Omental fat pad (tissue), 4 donors: ENCODE data around the gene ERF. TPM values are rescaled to one million over a fixed set of nuclear protein-coding genes. Genes with fewer than 3 reads are reported as not detected.

Experiments used
- ATAC-seq: fragments of 150-250 bp; one replicate; pipeline ENCODE4 v1.9.1; 2016; ENCODE audit warnings: mild to moderate bottlenecking, moderate library complexity; ENCODE audit not compliant: low FRiP score
- DNase-seq: peaks from one replicate; pipeline ENCODE4 v3.0.0-alpha.2; 2019; ENCODE audit warnings: low spot score
- total RNA-seq, 4 donors: library from RNA; depleted of rRNA; stranded (reverse); fragments of >200 nt; gene quantifications; one replicate each; pipeline ENCODE4 v1.1.0, GENCODE V29; 2016
- TF ChIP-seq, protein P1 (sequence below), 3 donors: fragments of 450-650 bp; IDR thresholded peaks; one replicate each; pipeline ENCODE4 v1.5.1; 2016 to 2017; ENCODE audit warnings: antibody characterized with exemption in 3 of 3, mild to moderate bottlenecking in 3 of 3, moderate library complexity in 2 of 3

ERF gene
- total RNA-seq, 4 donors from 2014 or later: 21.2 to 52.8 (median 34.8) TPM

DNA sequence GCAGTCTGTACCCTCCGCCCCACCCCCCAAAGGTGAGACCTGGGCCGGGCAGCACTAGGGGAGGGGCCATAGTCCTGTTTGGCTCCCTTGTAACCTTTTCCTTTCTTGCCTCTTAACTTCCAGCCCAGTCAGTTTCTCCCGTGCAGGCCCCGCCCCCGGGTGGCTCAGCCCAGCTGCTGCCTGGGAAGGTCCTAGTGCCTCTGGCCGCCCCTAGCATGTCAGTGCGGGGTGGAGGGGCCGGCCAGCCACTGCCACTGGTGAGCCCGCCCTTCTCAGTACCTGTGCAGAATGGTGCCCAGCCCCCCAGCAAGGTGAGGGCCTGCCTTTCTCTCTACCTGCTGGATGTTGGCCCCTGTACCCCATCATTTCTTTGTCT lies 36.5 kb upstream of the ERF start:
- ATAC-seq (no peak), DNase-seq (no peak)
- TF ChIP-seq, protein P1, sequence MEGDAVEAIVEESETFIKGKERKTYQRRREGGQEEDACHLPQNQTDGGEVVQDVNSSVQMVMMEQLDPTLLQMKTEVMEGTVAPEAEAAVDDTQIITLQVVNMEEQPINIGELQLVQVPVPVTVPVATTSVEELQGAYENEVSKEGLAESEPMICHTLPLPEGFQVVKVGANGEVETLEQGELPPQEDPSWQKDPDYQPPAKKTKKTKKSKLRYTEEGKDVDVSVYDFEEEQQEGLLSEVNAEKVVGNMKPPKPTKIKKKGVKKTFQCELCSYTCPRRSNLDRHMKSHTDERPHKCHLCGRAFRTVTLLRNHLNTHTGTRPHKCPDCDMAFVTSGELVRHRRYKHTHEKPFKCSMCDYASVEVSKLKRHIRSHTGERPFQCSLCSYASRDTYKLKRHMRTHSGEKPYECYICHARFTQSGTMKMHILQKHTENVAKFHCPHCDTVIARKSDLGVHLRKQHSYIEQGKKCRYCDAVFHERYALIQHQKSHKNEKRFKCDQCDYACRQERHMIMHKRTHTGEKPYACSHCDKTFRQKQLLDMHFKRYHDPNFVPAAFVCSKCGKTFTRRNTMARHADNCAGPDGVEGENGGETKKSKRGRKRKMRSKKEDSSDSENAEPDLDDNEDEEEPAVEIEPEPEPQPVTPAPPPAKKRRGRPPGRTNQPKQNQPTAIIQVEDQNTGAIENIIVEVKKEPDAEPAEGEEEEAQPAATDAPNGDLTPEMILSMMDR (IDR thresholded peaks at IDR 0.05): no peak

DNA sequence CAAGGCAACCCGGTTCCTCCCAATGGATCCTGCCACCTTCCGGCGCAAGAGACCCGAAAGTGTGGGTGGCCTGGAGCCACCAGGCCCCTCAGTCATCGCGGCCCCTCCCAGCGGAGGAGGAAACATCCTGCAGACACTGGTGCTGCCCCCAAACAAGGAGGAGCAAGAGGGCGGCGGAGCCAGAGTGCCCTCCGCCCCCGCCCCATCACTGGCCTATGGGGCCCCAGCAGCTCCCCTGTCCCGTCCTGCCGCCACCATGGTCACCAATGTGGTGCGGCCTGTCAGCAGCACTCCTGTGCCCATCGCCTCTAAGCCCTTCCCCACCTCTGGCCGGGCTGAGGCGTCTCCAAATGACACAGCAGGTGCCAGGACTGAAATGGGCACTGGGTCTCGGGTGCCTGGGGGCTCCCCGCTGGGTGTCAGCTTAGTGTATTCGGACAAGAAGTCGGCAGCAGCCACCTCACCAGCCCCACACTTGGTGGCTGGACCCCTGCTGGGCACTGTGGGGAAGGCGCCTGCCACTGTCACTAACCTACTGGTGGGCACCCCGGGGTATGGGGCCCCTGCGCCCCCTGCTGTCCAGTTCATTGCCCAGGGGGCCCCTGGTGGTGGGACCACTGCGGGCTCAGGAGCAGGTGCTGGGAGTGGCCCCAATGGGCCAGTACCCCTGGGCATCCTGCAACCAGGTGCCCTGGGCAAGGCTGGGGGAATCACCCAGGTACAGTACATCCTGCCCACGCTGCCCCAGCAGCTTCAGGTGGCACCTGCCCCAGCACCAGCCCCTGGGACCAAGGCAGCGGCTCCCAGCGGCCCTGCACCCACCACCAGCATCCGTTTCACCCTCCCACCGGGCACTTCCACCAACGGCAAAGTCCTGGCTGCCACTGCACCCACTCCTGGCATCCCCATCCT lies 35.9 kb upstream of the ERF start:
- TF ChIP-seq, protein P1 (IDR thresholded peaks at IDR 0.05): no peak
- no peak for ATAC-seq
- DNase-seq: no peak

DNA sequence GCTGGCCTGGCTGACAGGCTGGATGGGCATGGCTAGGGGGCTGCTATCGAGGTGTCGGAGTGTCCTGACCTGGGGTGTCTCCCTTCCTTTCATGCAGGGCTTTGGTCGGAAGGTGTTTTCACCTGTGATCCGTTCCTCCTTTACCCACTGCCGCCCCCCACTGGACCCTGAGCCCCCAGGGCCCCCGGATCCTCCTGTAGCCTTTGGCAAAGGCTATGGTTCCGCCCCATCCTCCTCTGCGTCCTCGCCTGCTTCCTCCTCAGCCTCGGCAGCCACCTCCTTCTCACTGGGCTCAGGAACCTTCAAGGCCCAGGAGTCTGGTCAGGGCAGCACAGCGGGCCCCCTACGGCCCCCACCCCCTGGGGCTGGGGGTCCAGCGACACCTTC lies 35.2 kb upstream of the ERF start:
- DNase-seq (no peak), ATAC-seq (no peak)
- TF ChIP-seq, protein P1 (IDR thresholded peaks at IDR 0.05): no peak

- DNase-seq (no peak), ATAC-seq (no peak)
- TF ChIP-seq, protein P1 (IDR thresholded peaks at IDR 0.05): no peak
Measured at GRCh38 chr19:42289556-42290041, 34.7 kb upstream of the ERF start.

- no peak for ATAC-seq
- TF ChIP-seq, protein P1 (IDR thresholded peaks at IDR 0.05): no peak
- no peak for DNase-seq
Measured at GRCh38 chr19:42288881-42289555, 34.1 kb upstream of the ERF start.

DNA sequence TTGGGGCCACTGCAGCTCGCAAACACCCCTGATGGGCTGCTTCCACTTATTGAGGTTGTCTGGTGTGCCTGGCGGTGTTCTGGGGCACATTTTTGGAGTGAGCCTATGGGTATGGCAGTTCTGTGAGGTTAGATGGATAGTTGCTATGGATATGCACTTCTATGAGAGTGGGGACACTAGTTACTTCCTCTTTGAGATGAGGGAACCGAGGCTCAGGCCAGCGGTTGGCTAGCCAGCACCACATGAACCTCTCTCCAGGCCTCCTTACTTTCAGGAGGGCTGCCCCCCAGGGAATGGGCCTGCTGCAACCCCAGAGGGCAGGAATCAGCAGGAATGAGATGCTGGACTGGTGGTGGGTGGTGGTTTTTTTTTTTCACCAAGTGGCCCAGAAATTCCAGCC lies 33.5 kb upstream of the ERF start:
- TF ChIP-seq, protein P1 (IDR thresholded peaks at IDR 0.05): no peak
- DNase-seq: no peak

More for the DNA sequence above, 33.5 kb upstream of the ERF start:
- no peak for ATAC-seq
